Measurements from ENCODE around the gene C4orf36.
"Not testable (repeated sequence)": the region's sequence is repeated elsewhere in the genome, so short reads cannot be mapped to it uniquely, and the experiment has no call there.

The C4orf36 gene

GRCh38 chr4:86898562-86898961 lies 6.3 kb upstream of the C4orf36 start:
- H3K4me3 ChIP-seq (ENCODE audit: low read length) = no peak overlapping the region

GRCh38 chr4:86896596-86896995 lies 4.4 kb upstream of the C4orf36 start:
- H3K4me3 ChIP-seq (ENCODE audit: low read length) = no peak overlapping the region
- TF ChIP-seq ZNF274 (IDR thresholded peaks at IDR 0.05; ENCODE audit: low read depth, low read length) = no peak

More at GRCh38 chr4:86898562-86898961, 6.3 kb upstream of the C4orf36 start:
- no peak for TF ChIP-seq ZNF274 (IDR thresholded peaks at IDR 0.05; ENCODE audit: low read depth, low read length)

GRCh38 chr4:86895692-86896488 lies 3.7 kb upstream of the C4orf36 start:
- no peak for TF ChIP-seq ZNF274 (IDR thresholded peaks at IDR 0.05; ENCODE audit: low read depth, low read length)
- H3K4me3 ChIP-seq (ENCODE audit: low read length) = no peak overlapping the region

- TF ChIP-seq ZNF274 (IDR thresholded peaks at IDR 0.05; ENCODE audit: low read depth, low read length) = no peak
- no peak overlapping the region for H3K4me3 ChIP-seq (ENCODE audit: low read length)
Measured at GRCh38 chr4:86894455-86894854, 2.2 kb upstream of the C4orf36 start.

GRCh38 chr4:86893136-86893535 lies 914 bp upstream of the C4orf36 start:
- no peak overlapping the region for H3K4me3 ChIP-seq (ENCODE audit: low read length)
- TF ChIP-seq ZNF274 (IDR thresholded peaks at IDR 0.05; ENCODE audit: low read depth, low read length) = no peak

- H3K4me3 ChIP-seq (ENCODE audit: low read length) = peak overlapping the region; percentile 62; the same call in 1 of the 2 replicates
- TF ChIP-seq ZNF274 (IDR thresholded peaks at IDR 0.05; ENCODE audit: low read depth, low read length) = no peak
Measured at GRCh38 chr4:86892636-86892960, 376 bp upstream of the C4orf36 start.

- TF ChIP-seq ZNF274 (IDR thresholded peaks at IDR 0.05; ENCODE audit: low read depth, low read length) = no peak
- no peak overlapping the region for H3K4me3 ChIP-seq (ENCODE audit: low read length)
Measured at GRCh38 chr4:86890790-86891189, 1.4 kb downstream of the C4orf36 start.

GRCh38 chr4:86879641-86880040 lies 12.6 kb downstream of the C4orf36 start:
- TF ChIP-seq ZNF274 (IDR thresholded peaks at IDR 0.05; ENCODE audit: low read depth, low read length) = no peak
- H3K4me3 ChIP-seq (ENCODE audit: low read length) = no peak overlapping the region

GRCh38 chr4:86878640-86879039 lies 13.6 kb downstream of the C4orf36 start:
- no peak overlapping the region for H3K4me3 ChIP-seq (ENCODE audit: low read length)
- TF ChIP-seq ZNF274 (IDR thresholded peaks at IDR 0.05; ENCODE audit: low read depth, low read length) = no peak

GRCh38 chr4:86876894-86877685 lies 15.1 kb downstream of the C4orf36 start:
- no peak overlapping the region for H3K4me3 ChIP-seq (ENCODE audit: low read length)
- TF ChIP-seq ZNF274 (IDR thresholded peaks at IDR 0.05; ENCODE audit: low read depth, low read length) = no peak

- H3K4me3 ChIP-seq (ENCODE audit: low read length) = not testable (repeated sequence)
Measured at GRCh38 chr4:86875436-86875835, 16.8 kb downstream of the C4orf36 start.

- no peak overlapping the region for H3K4me3 ChIP-seq (ENCODE audit: low read length)
- no peak for TF ChIP-seq ZNF274 (IDR thresholded peaks at IDR 0.05; ENCODE audit: low read depth, low read length)
Measured at GRCh38 chr4:86872135-86872534, 20.1 kb downstream of the C4orf36 start.

GRCh38 chr4:86870442-86871069 lies 21.7 kb downstream of the C4orf36 start:
- H3K4me3 ChIP-seq (ENCODE audit: low read length) = no peak overlapping the region
- no peak for TF ChIP-seq ZNF274 (IDR thresholded peaks at IDR 0.05; ENCODE audit: low read depth, low read length)

GRCh38 chr4:86857341-86858052 lies 34.7 kb downstream of the C4orf36 start:
- no peak for TF ChIP-seq ZNF274 (IDR thresholded peaks at IDR 0.05; ENCODE audit: low read depth, low read length)
- no peak overlapping the region for H3K4me3 ChIP-seq (ENCODE audit: low read length)

Data from GM08714 (cell line).